LoVo (cell line): ENCODE data around the gene SF3B3.
"Not testable (repeated sequence)": the region's sequence is repeated elsewhere in the genome, so short reads cannot be mapped to it uniquely, and the experiment has no call there.

Experiments used
- DNase-seq: peaks from one replicate; pipeline ENCODE4 v3.0.0-alpha.2; 2016; ENCODE audit warnings: low spot score

Gene SF3B3

GRCh38 chr16:70512456-70512855 lies 11.2 kb upstream of the SF3B3 start:
- no peak for DNase-seq

GRCh38 chr16:70520612-70521297 lies 2.9 kb upstream of the SF3B3 start:
- no peak for DNase-seq

- no peak for DNase-seq
Measured at GRCh38 chr16:70522216-70523075, 1.2 kb upstream of the SF3B3 start.

GRCh38 chr16:70523076-70523742 lies 407 bp upstream of the SF3B3 start, which contains the start of gene COG4:
Gene COG4, minus strand, starts transcription at chr16:70523554. Its CDS starts 11 bp downstream, at chr16:70523543.
- peak; percentile 90 for DNase-seq

- DNase-seq: not testable (repeated sequence)
Measured at GRCh38 chr16:70524399-70524825, 796 bp downstream of the SF3B3 start.

GRCh38 chr16:70526403-70526802 lies 2.8 kb downstream of the SF3B3 start:
- DNase-seq: no peak

GRCh38 chr16:70527315-70527996 lies 3.8 kb downstream of the SF3B3 start:
- no peak for DNase-seq

- DNase-seq: peak; percentile 42
Measured at GRCh38 chr16:70529051-70529777, 5.6 kb downstream of the SF3B3 start.

- not testable (repeated sequence) for DNase-seq
Measured at GRCh38 chr16:70529954-70530353, 6.3 kb downstream of the SF3B3 start.

GRCh38 chr16:70534971-70535370 lies 11.4 kb downstream of the SF3B3 start:
- no peak for DNase-seq

- no peak for DNase-seq
Measured at GRCh38 chr16:70540994-70541393, 17.4 kb downstream of the SF3B3 start.

GRCh38 chr16:70544548-70544947 lies 20.9 kb downstream of the SF3B3 start:
- DNase-seq: no peak

GRCh38 chr16:70548936-70549335 lies 25.3 kb downstream of the SF3B3 start:
- DNase-seq: no peak

GRCh38 chr16:70550082-70550481 lies 26.5 kb downstream of the SF3B3 start:
- no peak for DNase-seq

GRCh38 chr16:70551788-70552187 lies 28.2 kb downstream of the SF3B3 start:
- no peak for DNase-seq

GRCh38 chr16:70552675-70553074 lies 29.1 kb downstream of the SF3B3 start:
- no peak for DNase-seq

GRCh38 chr16:70553645-70554044 lies 30.0 kb downstream of the SF3B3 start:
- no peak for DNase-seq

- DNase-seq: no peak
Measured at GRCh38 chr16:70556063-70556462, 32.4 kb downstream of the SF3B3 start.

GRCh38 chr16:70561623-70562022 lies 38.0 kb downstream of the SF3B3 start:
- DNase-seq: no peak

- no peak for DNase-seq
Measured at GRCh38 chr16:70563636-70564035, 40.0 kb downstream of the SF3B3 start.

GRCh38 chr16:70565053-70565452 lies 41.4 kb downstream of the SF3B3 start:
- no peak for DNase-seq
